ENCODE measurements around the gene PDE10A. TPM values are rescaled to one million over a fixed set of nuclear protein-coding genes. Genes with fewer than 3 reads are reported as not detected.

The PDE10A gene
- total and polyA plus RNA-seq, 9 of the 15 experiments (the other 6 are each of a cell fraction or from before 2014, with no cell fraction given): 0.04 TPM; not detected in 8

GRCh38 chr6:165663736-165664558 is 906 bp upstream of the PDE10A start:
- in situ Hi-C loops (cut with MboI): no loop called here
- Histone ChIP-seq H3K9me3 (replicated peaks; ENCODE audit: control insufficient read depth, insufficient read depth, low read depth, low read length) (no peaks in the 10 kb centered on the region), H3K27ac (ENCODE audit: extremely low read depth, low read depth, low read length) (no peak overlapping the region), H3K4me2 (ENCODE audit: insufficient read depth, low read length) (no peak overlapping the region), H2AFZ (ENCODE audit: low read depth, low read length) (no peak overlapping the region), H3K9ac (ENCODE audit: insufficient read depth in 1 of 2, low read depth in 2 of 2, low read length in 2 of 2) (no peak overlapping the region), H3K4me1 (replicated peaks in 1 of 2; ENCODE audit: control insufficient read depth in 2 of 2, insufficient read depth in 2 of 2, low read length in 2 of 2) (peaks cover 0 to 6% of the 10 kb centered on the region in 2 experiments; a peak in 1 of 5 replicates), H3K79me2 (ENCODE audit: control insufficient read depth, insufficient read depth, low read length) (no peaks in the 10 kb centered on the region), H3K27me3 (ENCODE audit: control insufficient read depth in 2 of 2, insufficient read depth in 2 of 2, low read length in 2 of 2) (peaks cover 0 to 7% of the 10 kb centered on the region in 2 experiments; a peak in 2 of 5 replicates), H4K20me1 (replicated peaks; ENCODE audit: control insufficient read depth, insufficient read depth, low read length) (no peaks in the 10 kb centered on the region), H3K4me3 (no peak overlapping the region), H3K9me1 (ENCODE audit: control insufficient read depth, insufficient read depth, low read length) (no peaks in the 10 kb centered on the region), H3K36me3 (ENCODE audit: control insufficient read depth, insufficient read depth, low read length) (no peaks in the 10 kb centered on the region)
- no peak for DNase-seq (ENCODE audit: extremely low read depth in 1 of 4, low spot score in 3 of 4)
- WGBS (ENCODE audit: insufficient coverage, low coverage, missing lambda C conversion rate): 5% methylated on average over 47 of the region's 48 CpGs
- CTCF ChIA-PET (ENCODE audit: low intra/inter-chr PET ratio): no interaction called here
- TF ChIP-seq ZNF79 (CRISPR knock-in tag; IDR thresholded peaks at IDR 0.05; ENCODE audit: low read depth) (no peak), EWSR1 (IDR thresholded peaks at IDR 0.05; ENCODE audit: borderline replicate concordance, low read depth, partially characterized antibody) (no peak)
- POLR2A ChIA-PET: interaction anchor here (0.6 to 1.1 kb wide), 2 partner anchors 18 to 1581 kb away, joined by 3 to 5 read pairs; no protein-coding TSS in a partner anchor
- intact Hi-C loops (cut with micrococcal nuclease): no loop called here
- FAIRE-seq: no peak
- no peak for ATAC-seq
- no TSS peak for BruUV-seq (replicated peaks)

GRCh38 chr6:165663377-165663735 is 315 bp upstream of the PDE10A start:
- Histone ChIP-seq H3K27me3 (ENCODE audit: control insufficient read depth in 2 of 2, insufficient read depth in 2 of 2, low read length in 2 of 2) (peaks cover 0 to 7% of the 10 kb centered on the region in 2 experiments; a peak in 2 of 5 replicates), H3K36me3 (ENCODE audit: control insufficient read depth, insufficient read depth, low read length) (no peaks in the 10 kb centered on the region), H2AFZ (ENCODE audit: low read depth, low read length) (no peak overlapping the region), H3K4me1 (replicated peaks in 1 of 2; ENCODE audit: control insufficient read depth in 2 of 2, insufficient read depth in 2 of 2, low read length in 2 of 2) (peaks cover 0 to 6% of the 10 kb centered on the region in 2 experiments; a peak in 1 of 5 replicates), H4K20me1 (replicated peaks; ENCODE audit: control insufficient read depth, insufficient read depth, low read length) (no peaks in the 10 kb centered on the region), H3K9ac (ENCODE audit: insufficient read depth in 1 of 2, low read depth in 2 of 2, low read length in 2 of 2) (no peak overlapping the region), H3K9me3 (replicated peaks; ENCODE audit: control insufficient read depth, insufficient read depth, low read depth, low read length) (no peaks in the 10 kb centered on the region), H3K9me1 (ENCODE audit: control insufficient read depth, insufficient read depth, low read length) (no peaks in the 10 kb centered on the region), H3K79me2 (ENCODE audit: control insufficient read depth, insufficient read depth, low read length) (no peaks in the 10 kb centered on the region), H3K4me3 (no peak overlapping the region), H3K27ac (ENCODE audit: extremely low read depth, low read depth, low read length) (no peak overlapping the region), H3K4me2 (ENCODE audit: insufficient read depth, low read length) (no peak overlapping the region)
- 11% methylated on average over 17 of the region's 22 CpGs for WGBS (ENCODE audit: insufficient coverage, low coverage, missing lambda C conversion rate)
- in situ Hi-C loops (cut with MboI): no loop called here
- CTCF ChIA-PET (ENCODE audit: low intra/inter-chr PET ratio): no interaction called here
- POLR2A ChIA-PET: no interaction called here
- ATAC-seq (no peak), DNase-seq (ENCODE audit: extremely low read depth in 1 of 4, low spot score in 3 of 4) (no peak), FAIRE-seq (no peak)
- BruUV-seq (replicated peaks): no TSS peak
- intact Hi-C loops (cut with micrococcal nuclease): no loop called here
- TF ChIP-seq ZBTB17 (CRISPR knock-in tag; IDR thresholded peaks at IDR 0.05) (no peak), ZNF766 (CRISPR knock-in tag; conservative IDR thresholded peaks at IDR 0.05) (no peak), POLR2AphosphoS2 (IDR thresholded peaks at IDR 0.05; ENCODE audit: low read length) (no peak), CREM (IDR thresholded peaks at IDR 0.05; ENCODE audit: low read depth) (no peak), ZNF695 (CRISPR knock-in tag; IDR thresholded peaks at IDR 0.05) (no peak), ZNF134 (CRISPR knock-in tag; conservative IDR thresholded peaks at IDR 0.05) (no peak), MAZ (CRISPR knock-in tag; conservative IDR thresholded peaks at IDR 0.05 in 1 of 2, IDR thresholded peaks at IDR 0.05 in 1 of 2) (no peak), ZC3H4 (CRISPR knock-in tag; IDR thresholded peaks at IDR 0.05; ENCODE audit: borderline replicate concordance) (no peak), CHD4 (IDR thresholded peaks at IDR 0.05; ENCODE audit: insufficient read depth, insufficient replicate concordance, low read depth, low read length, poor library complexity, severe bottlenecking) (no peak), MED1 (CRISPR knock-in tag; IDR thresholded peaks at IDR 0.05; ENCODE audit: borderline replicate concordance) (no peak), HINFP (tag; conservative IDR thresholded peaks at IDR 0.05; ENCODE audit: low read depth) (no peak), BRD4 (IDR thresholded peaks at IDR 0.05) (no peak)
